Small intestine (tissue), 16 donors: ENCODE results near the gene SLC5A3. TPM values are rescaled to one million over a fixed set of nuclear protein-coding genes. Genes with fewer than 3 reads are reported as not detected.
A peak's percentile ranks its signal among the peaks of the same experiment; 100 is the strongest.

Experiments
- DNase-seq, 2 donors: peaks; one replicate each; pipeline versions ENCODE4 v3.0.0 to v3.0.0-alpha.2; 2013
- FAIRE-seq: peaks from 2 replicates; lab custom pipeline; 2012; peaks lifted over from hg19 to GRCh38; lab: Jason Lieb, UNC
- H3K27ac ChIP-seq, 3 donors: one replicate each; pipeline ENCODE4 v1.5.1; 2013; ENCODE audit warnings: low read length in 2 of 3, mild to moderate bottlenecking in 2 of 3, control low read depth in 1 of 3, inconsistent platforms in 1 of 3, low read depth in 1 of 3, moderate library complexity in 1 of 3
- H3K27me3 ChIP-seq, 3 donors: one replicate each; pipeline ENCODE4 v1.6.1; 2013; ENCODE audit warnings: low read length in 3 of 3, inconsistent platforms in 1 of 3; ENCODE audit not compliant: control insufficient read depth in 3 of 3, insufficient read depth in 3 of 3
- H3K36me3 ChIP-seq, 3 donors: one replicate each; pipeline ENCODE4 v1.6.1; 2013; ENCODE audit warnings: low read length in 3 of 3, inconsistent platforms in 1 of 3, low read depth in 1 of 3, mild to moderate bottlenecking in 1 of 3, moderate library complexity in 1 of 3; ENCODE audit not compliant: control insufficient read depth in 3 of 3, insufficient read depth in 2 of 3
- H3K4me1 ChIP-seq, 3 donors: one replicate each; pipeline ENCODE4 v1.6.1; 2013; ENCODE audit warnings: low read length in 2 of 3, inconsistent platforms in 1 of 3, low read depth in 1 of 3, mild to moderate bottlenecking in 1 of 3, moderate library complexity in 1 of 3; ENCODE audit not compliant: control insufficient read depth in 3 of 3, insufficient read depth in 2 of 3
- H3K4me3 ChIP-seq, 3 donors: one replicate each; pipeline ENCODE4 v1.5.1; 2013; ENCODE audit warnings: low read length in 3 of 3, control low read depth in 1 of 3, inconsistent platforms in 1 of 3, low read depth in 1 of 3, mild to moderate bottlenecking in 1 of 3, moderate library complexity in 1 of 3
- H3K9me3 ChIP-seq, 2 donors: one replicate each; pipeline ENCODE4 v1.6.1; 2013; ENCODE audit warnings: low read depth in 1 of 2, low read length in 1 of 2; ENCODE audit not compliant: control insufficient read depth in 2 of 2, insufficient read depth in 1 of 2
- WGBS, 3 donors: extraction: QIAGEN DNeasy Blood & Tissue Kit; methylation state at CpG; one replicate each; pipeline ENCODE4 v1.1.7; 2013; 5-methylcytosine and 5-hydroxymethylcytosine counted together
- long read RNA-seq, 10 donors: transcript quantifications; one replicate each; lab custom pipeline, GENCODE V29; 2026
- polyA plus RNA-seq, 4 donors: library from polyadenylated mRNA; stranded (reverse) in 3 of 4; unstranded in 1 of 4; fragments of 200-250 nt in 3 of 4; fragments of 120-200 nt in 1 of 4; gene quantifications; one replicate each; pipeline versions ENCODE4 v1.2.1 to v1.2.3, GENCODE V29; 2013
- donor health status: healthy with polysubstance abuse.
- donor health status: control.
- donor health status: control.
- donor health status: Bipolar disorder and iron deficiency.
- donor health status: healthy.

Gene SLC5A3
- polyA plus RNA-seq, result 10 to 100 TPM in 1 of 4 donors, 1 to 10 TPM in 1, under 1 TPM in 2; 0.54 to 50.6 (median 1.6) TPM
- long read RNA-seq, donor 1, full-length matches to known transcripts, result 21 of 21 reads
- long read RNA-seq, donor 1, partial matches to known transcripts, result 0 of 21 reads
- long read RNA-seq, donor 1, other reads (novel, unspliced or antisense), result 0 of 21 reads
- long read RNA-seq, donor 2, full-length matches to known transcripts, result 9 of 9 reads
- long read RNA-seq, donor 2, partial matches to known transcripts, result 0 of 9 reads
- long read RNA-seq, donor 2, other reads (novel, unspliced or antisense), result 0 of 9 reads
- long read RNA-seq, donor 3, full-length matches to known transcripts, result 8 of 8 reads
- long read RNA-seq, donor 3, partial matches to known transcripts, result 0 of 8 reads
- long read RNA-seq, donor 3, other reads (novel, unspliced or antisense), result 0 of 8 reads
- long read RNA-seq, donor 4, result 0 reads
- long read RNA-seq, donor 5, result 0 reads
- long read RNA-seq, donor 6, full-length matches to known transcripts, result 26 of 26 reads
- long read RNA-seq, donor 6, partial matches to known transcripts, result 0 of 26 reads
- long read RNA-seq, donor 6, other reads (novel, unspliced or antisense), result 0 of 26 reads
- long read RNA-seq, donor 7, full-length matches to known transcripts, result 1 of 1 reads
- long read RNA-seq, donor 7, partial matches to known transcripts, result 0 of 1 reads
- long read RNA-seq, donor 7, other reads (novel, unspliced or antisense), result 0 of 1 reads
- long read RNA-seq, donor 8, result 0 reads
- long read RNA-seq, donor 9, full-length matches to known transcripts, result 8 of 8 reads
- long read RNA-seq, donor 9, partial matches to known transcripts, result 0 of 8 reads
- long read RNA-seq, donor 9, other reads (novel, unspliced or antisense), result 0 of 8 reads
- long read RNA-seq, donor 10, full-length matches to known transcripts, result 7 of 7 reads
- long read RNA-seq, donor 10, partial matches to known transcripts, result 0 of 7 reads
- long read RNA-seq, donor 10, other reads (novel, unspliced or antisense), result 0 of 7 reads

DNA sequence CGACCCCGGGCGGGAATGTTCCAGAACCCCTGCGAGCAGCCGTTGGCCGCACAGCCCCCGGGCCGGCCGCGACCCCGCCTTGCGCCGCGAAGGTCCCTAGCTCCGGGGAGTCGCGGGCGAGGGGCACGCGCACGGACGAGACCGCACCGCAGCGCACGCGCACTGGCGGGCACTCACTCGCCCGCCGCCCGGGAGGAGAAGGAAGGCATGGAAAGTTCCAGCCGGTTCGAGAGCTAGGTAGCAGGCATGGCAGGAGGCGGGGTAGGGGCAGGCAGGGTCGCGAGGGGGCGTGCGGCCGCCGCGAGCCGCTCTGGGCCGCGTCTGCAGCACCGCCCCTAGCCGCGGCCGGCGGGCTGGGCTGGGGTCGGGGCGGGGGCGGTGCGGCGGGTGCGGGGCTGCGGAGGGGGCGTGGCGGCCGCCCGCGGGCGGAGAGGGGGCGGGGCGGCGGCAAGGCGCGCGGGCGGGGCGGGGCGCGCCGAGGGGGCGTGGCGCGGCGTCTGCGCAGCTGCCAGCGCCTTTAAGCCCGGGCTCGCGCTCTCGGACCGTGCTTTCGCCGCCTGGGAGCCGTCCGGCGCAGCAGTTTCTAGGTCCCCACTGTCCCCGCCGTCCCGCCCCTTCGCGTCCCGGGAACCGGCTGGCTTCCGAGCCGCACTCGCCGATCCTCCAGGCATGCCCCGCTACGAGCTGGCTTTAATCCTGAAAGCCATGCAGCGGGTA lies at the start of gene SLC5A3, which contains the start of gene MRPS6:
TSS of gene SLC5A3 (plus strand) at position 547 of the 717 bp plus-strand sequence. CDS start 21,621 bp downstream, outside the sequence.
TSS of gene MRPS6 (plus strand) at position 547 of the 717 bp plus-strand sequence. CDS start at position 670, 123 bp downstream.
- FAIRE-seq (no peak), DNase-seq (peak; percentile 78 to 93)
- H3K27ac ChIP-seq, result peak within 1 kb of the TSS; percentile 79 to 93 (median 90)
- H3K36me3 ChIP-seq, result no peaks in the 10 kb centered on the region
- no peaks in the 10 kb centered on the region for H3K27me3 ChIP-seq
- 1% methylated on average over 19 to 104 of the region's 104 CpGs for WGBS, 3 donors
- H3K4me3 ChIP-seq, result peak within 1 kb of the TSS; percentile 80 to 87 (median 81)
- H3K4me1 ChIP-seq, result peaks cover 0 to 9% (median 9%) of the 10 kb centered on the region in 3 donors
- H3K9me3 ChIP-seq, result no peaks in the 10 kb centered on the region

DNA sequence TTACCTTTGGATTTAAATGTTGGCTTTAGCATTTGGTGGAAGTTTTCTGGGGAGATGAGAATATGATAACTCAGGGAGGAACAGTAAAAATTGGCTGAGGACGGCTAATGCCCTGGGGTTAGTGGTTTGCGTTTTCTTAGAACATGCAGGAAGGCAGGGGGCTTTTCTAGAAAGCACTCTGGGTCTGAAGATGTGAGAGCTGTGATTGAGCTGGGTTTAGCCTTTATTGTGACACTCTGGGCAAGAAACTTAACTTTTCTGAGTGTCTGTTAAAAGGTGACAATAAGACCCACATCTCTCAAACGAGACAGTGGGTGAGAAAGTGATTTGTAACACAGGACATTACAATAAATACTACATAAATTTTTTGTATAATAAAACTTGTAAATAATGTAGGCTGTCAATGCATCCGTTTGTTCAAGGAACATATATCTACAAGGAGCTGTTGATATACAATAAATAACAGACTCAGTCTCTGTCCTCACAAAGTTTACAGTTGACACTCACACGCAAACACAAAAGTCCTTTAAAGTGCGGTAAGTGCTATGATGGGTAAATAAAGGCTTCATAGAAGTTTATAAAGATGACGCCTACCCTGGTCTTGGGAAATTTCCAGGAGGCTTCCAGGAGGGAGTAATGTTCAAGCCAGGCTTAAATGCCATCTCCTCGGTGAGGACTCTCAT lies 49.5 kb upstream of the SLC5A3 start:
- Histone ChIP-seq H3K27ac (no peak overlapping the region), H3K36me3 (no peaks in the 10 kb centered on the region), H3K9me3 (peaks cover 0 to 9% of the 10 kb centered on the region in 2 donors), H3K4me1 (peaks cover 0 to 11% (median 3%) of the 10 kb centered on the region in 3 donors), H3K4me3 (no peak overlapping the region), H3K27me3 (no peaks in the 10 kb centered on the region)
- DNase-seq, result no peak
- 70 to 81% (median 78%) methylated on average over 8 of the region's 8 CpGs for WGBS, 3 donors
- FAIRE-seq, result no peak

DNA sequence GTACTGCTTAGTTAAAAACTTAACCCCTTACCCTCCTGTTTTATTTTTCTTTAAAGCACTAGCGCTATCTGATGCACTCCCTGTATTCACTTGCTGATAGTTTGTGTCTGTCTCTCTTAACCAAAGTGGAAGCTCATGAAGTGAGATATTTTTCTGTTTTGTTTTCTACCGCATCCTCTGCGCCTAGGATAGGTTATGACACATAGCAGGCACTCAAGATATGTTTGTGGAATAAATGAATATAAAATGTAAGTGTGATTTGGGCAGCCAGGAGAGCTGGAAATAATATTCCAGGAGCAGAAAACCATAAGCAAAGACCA lies 49.0 kb upstream of the SLC5A3 start:
- Histone ChIP-seq H3K36me3 (no peaks in the 10 kb centered on the region), H3K27me3 (no peaks in the 10 kb centered on the region), H3K9me3 (peaks cover 0 to 9% of the 10 kb centered on the region in 2 donors), H3K4me1 (peaks cover 0 to 11% (median 3%) of the 10 kb centered on the region in 3 donors), H3K27ac (no peak overlapping the region), H3K4me3 (no peak overlapping the region)
- 78 to 99% (median 90%) methylated on average over 3 of the region's 3 CpGs for WGBS, 3 donors
- no peak for FAIRE-seq
- no peak for DNase-seq

DNA sequence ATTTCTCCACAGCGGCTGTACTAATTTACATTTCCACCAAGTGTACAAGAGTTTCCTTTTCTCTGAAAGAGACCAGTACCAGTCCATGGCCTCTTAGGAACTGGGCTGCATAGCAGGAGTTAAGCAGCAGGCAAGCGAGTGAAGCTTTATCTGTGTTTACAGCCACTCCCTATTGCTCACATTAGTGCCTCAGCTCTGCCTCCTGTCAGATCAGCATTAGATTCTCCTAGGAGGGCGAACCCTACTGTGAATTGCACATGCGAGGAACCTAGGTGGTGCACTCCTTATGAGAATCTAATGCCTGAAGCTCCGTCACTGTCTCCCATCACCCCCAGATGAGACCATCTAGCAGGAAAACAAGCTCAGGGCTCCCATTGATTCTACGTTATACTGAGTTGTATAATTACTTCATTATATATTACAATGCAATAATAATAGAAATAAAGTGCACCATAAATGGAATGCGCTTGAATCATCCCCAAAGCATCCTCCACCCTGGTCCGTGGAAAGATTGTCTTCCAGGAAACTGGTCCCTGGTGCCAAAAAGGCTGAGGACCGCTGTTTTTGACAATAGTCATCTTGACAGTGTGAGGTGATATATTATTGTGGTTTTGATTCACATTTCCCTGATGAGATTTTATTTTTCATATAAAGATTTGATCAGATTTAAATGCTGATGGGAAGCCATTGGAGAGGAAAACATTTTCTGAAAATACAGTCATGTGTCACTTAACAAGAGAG lies 45.5 kb upstream of the SLC5A3 start:
- H3K27me3 ChIP-seq, result no peaks in the 10 kb centered on the region
- H3K27ac ChIP-seq, result no peak overlapping the region
- H3K9me3 ChIP-seq, result peaks cover 0 to 8% of the 10 kb centered on the region in 2 donors
- H3K4me3 ChIP-seq, result no peak overlapping the region
- H3K4me1 ChIP-seq, result peaks cover 0 to 4% (median 3%) of the 10 kb centered on the region in 3 donors
- no peaks in the 10 kb centered on the region for H3K36me3 ChIP-seq
- 40 to 73% (median 69%) methylated on average over 9 of the region's 9 CpGs for WGBS, 3 donors
- FAIRE-seq, result no peak
- peak; percentile 28 to 73 for DNase-seq

DNA sequence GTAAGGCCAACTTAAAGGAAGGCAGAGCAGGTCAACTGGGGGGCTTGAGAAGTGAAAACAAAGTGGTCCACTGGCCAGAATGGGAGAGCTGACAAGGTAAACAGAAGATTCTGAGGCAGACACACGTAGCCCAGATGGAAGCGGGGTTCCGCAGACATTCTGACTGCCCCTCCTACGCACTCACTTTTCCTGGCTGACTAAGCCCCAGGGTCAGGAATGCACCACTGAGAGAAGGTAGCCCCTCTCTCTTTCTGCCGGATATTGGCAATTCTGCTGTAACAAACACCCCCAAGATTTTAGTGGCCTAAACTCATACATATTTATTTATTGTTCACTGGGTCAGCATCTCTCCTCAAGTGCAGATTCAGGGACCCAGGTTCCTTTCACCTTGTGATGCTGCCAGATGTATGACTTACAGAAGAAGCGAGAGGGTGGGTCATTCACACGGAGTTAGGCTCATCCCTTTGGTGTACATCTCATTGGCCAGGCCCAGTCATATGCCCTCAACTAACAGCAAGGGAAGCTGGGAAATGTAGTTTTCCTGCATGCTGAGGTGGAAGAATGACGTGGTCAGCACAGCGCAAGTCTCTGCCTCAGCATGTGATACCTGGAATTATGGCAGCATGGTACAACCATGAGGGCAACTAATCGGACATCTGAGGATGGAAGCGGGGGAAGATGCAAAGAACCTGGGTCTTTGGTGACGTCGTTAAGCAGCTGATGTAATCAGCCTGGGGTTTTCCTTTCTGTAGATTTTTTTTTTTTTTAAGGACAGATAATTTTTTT lies 43.4 kb upstream of the SLC5A3 start:
- H3K36me3 ChIP-seq, result no peaks in the 10 kb centered on the region
- no peak overlapping the region for H3K4me3 ChIP-seq
- H3K27ac ChIP-seq, result no peak overlapping the region
- H3K4me1 ChIP-seq, result no peaks in the 10 kb centered on the region
- DNase-seq, result peak; percentile 67 to 68
- H3K9me3 ChIP-seq, result peaks cover 0 to 8% of the 10 kb centered on the region in 2 donors
- no peak for FAIRE-seq
- H3K27me3 ChIP-seq, result no peaks in the 10 kb centered on the region
- 52 to 69% (median 67%) methylated on average over 13 of the region's 13 CpGs for WGBS, 3 donors

DNA sequence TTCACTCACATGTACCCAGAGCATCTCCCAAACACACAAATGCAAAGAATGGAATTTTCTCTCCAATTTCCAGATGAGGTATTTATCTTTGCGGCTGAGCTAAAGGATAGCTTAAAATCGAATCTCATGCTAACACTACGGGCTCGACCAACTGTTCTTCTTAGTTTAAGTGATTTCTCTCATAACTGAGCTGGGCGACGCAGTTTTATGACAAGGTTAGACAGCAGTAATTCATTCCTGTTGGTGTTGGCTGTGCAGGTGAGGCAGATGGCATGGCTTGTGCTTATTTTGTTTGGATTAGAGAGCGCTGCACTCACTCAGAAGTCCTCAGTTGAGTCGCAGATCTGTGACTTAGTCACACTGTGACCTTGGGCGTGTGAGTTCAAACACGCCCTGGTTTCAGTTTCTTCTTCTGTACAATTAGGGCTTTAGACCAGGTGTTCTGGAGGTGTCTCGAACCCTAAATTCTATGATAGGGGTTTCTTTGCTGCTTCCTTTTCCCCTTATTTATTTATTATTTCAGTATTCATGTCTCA lies 41.5 kb upstream of the SLC5A3 start:
- Histone ChIP-seq H3K4me1 (no peaks in the 10 kb centered on the region), H3K27me3 (no peaks in the 10 kb centered on the region), H3K4me3 (no peak overlapping the region), H3K27ac (peak overlapping the region in 1 of 3 donors; percentile 3), H3K36me3 (no peaks in the 10 kb centered on the region), H3K9me3 (peaks cover 0 to 6% of the 10 kb centered on the region in 2 donors)
- WGBS, 3 donors, result 22 to 65% (median 42%) methylated on average over 11 of the region's 11 CpGs
- DNase-seq (peak; percentile 72 to 88), FAIRE-seq (no peak)
